ENCODE data around the gene ARL8B.
"Not testable (repeated sequence)": the region's sequence is repeated elsewhere in the genome, so short reads cannot be mapped to it uniquely, and the experiment has no call there.

Gene ARL8B

DNA sequence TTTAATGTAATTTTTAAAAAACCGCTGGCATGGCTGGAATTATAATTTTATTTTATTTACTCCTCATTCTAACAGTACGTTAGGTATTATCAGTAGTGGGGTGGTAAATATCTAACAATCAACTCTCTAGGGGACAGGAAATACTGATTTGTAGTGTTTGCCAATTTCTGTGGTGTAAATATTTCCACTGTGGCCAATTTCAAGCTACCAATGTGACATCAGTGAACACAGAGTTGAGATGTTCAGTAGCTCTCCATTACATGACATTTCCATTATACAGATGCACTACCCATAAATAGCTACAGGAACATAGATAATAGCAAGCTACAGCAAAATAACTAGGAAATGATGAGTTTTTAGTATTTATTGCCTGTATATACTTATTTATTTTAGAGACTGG lies 10.0 kb upstream of the ARL8B start:
- DNase-seq, result no peak

DNA sequence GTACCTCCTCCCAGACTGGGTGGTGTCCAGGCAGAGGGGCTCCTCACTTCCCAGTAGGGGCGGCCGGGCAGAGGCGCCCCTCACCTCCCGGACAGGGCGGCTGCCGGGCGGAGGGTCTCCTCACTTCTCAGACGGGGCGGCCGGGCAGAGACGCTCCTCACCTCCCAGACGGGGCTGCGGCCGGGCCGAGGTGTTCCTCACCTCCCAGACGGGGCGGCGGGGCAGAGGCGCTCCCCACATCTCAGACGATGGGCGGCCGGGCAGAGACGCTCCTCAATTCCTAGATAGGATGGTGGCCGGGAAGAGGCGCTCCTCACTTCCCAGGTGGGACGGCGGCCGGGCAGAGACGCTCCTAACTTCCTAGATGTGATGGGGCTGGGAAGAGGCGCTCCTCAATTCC lies 8.4 kb upstream of the ARL8B start:
- not testable (repeated sequence) for DNase-seq

DNA sequence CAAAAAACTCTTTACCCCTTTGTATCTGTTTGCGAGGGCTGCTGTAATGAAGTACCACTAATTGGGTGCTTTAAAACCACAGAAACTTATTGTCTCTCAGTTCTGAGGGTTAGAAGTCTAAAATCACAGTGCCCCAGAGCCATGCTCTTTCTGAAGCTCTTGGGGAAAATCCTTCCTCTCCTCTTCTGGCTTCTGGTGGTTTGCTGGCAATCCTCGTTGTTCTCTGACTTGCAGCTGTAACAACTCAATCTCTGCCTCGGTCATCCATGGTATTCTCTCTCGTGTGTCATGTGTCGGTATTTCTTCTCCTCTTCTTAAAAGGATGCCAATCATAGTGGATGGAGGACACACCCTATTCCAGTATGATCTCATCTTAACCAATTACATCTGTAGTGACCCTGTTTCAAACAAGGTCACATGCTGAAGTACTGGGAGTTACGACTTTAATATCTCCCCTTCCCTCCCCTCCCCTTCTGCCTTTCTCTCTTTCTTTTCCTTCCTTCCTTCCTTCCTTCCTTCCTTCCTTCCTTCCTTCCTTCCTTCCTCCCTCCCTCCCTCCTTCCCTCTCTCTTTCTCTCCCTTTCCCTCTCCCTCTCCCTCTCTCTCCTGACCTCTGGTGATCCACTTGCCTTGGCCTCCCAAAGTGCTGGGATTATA lies 6.5 kb upstream of the ARL8B start:
- DNase-seq, result no peak

DNA sequence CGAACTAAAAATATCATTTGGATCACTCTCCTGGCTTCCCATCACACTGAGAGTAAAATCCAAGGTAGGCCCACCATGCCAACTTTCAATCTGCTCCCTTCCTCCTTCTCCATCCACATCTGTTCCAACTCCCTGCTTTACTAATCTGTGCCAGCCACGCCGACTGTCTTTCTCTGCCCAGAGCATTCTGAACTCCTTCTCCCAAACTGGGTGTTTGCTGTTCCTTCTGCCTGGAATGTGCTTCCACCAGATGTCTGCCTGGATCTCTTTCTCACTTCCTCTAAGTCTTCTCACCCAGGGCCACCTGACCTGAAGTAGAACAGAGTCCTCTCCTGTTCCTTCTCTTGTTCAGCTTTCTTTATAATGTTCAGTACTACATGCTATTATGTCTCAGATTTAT lies 5.6 kb upstream of the ARL8B start:
- DNase-seq, result no peak

DNA sequence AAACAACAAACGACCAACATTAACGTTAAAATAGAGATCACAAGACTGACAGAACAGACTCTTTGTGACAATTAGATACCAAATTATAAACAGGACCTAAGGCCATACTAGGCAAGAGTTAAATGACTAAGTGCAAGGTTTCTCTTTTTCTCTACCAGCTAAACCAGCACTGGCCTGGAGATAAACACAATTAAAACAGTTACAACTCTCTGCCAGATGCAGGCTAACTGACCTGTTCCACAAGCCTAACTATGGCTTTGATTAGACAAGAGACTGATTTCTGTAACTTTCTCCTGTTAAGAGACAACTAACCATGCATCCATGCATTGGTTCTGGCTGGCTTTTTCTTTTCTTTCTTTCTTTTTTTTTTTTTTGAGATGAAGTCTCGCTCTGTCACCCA lies 1.6 kb upstream of the ARL8B start:
- DNase-seq, result no peak

DNA sequence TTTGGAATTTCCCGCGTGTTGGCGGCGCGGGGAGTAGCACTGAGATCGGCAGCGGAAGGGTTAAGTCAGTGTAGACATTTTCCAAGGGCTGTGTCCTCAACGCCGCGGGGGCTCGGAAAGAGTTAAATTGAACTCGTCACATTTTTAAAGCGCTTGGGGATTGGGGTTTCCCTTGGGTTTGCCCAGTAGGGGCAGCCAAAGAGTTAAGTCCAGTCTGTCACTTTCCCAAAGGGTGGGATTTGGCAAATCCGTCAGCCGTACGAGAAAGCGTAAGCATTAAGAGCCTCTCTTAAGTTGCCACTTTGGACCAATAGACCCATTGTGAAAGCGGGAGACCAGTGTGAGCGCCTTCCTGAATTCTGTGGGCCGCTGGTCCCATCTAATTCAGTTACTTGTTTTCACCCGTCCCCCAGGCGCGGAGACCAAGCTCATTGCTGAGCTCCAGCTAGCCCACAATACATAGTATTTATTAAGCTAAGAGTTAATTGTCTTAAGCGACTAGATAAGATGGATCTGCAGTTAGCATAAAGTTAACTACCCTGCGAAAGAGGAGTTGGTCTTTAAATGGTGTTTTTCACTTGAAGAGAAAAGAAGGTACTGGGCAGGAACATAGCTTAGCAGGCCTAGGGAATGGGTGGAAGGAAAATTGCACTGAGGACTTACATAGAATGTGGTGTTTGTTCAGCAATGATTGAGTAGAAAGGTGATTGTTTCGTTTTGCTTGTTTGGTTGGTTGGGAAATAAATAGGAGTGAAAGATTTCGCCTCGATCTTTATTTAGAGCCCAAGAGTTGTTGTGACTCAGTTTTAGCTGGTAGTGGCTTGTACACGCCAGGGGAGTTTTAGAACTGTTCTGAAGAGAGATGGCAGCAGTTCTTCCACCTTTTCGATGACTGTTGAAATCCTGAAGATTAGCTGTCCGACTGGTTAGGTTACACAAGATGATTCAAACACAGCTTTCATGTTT lies 932 bp downstream of the ARL8B start:
- no peak for DNase-seq

DNA sequence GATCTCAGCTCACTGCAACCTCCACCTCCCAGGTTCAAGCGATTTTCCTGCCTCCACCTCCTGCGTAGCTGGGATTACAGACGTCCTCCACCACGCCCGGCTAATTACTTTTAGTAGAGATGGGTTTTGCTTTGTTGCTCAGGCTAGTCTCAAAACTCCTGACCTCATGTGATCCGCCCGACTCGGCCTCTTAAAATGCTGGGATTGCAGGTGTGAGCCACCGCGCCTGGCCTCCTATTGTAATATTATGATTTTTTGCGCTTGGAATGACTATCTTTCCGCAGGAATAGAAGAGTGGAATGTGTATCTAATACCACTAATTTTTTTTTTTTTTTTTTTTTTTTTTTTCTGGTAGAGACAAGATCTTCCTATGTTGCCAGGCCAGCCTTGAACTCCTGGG lies 1.8 kb downstream of the ARL8B start:
- DNase-seq, result no peak

DNA sequence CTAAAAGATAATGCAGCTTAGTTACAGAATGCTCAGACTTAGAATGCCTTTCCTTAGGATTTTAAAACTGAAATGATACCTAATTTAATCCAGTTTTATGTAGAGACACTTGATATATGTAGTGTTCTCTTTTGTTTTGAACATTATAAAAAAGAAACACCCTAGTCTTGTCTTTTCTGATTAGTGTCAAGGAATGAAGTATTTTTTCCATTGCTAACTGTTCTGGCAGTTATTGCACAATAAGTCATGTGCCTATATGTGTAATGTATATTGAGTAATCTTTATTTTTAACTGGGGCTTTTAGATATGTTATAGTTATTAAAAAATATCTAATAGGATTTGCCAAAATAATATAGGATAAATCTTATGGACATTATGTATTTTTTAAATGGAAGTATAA lies 4.5 kb downstream of the ARL8B start:
- no peak for DNase-seq

DNA sequence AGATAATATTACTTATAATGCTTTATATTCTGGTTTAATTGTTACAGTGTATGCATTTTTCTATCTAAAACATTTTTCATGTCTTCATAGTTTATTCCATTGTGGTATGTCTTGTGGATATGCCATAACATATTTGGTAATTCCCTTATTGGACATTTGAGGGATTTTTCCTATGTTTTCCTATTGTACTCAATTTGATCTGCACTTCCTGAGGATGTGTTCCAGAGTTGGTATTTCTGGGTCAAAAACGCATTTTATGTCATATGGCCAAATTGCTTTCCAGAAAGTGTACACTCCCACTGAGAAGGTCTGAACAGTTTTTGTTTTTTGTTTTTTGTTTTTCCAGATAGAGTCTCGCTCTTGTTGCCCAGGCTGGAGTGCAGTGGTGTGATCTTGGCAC lies 6.8 kb downstream of the ARL8B start:
- no peak for DNase-seq

DNA sequence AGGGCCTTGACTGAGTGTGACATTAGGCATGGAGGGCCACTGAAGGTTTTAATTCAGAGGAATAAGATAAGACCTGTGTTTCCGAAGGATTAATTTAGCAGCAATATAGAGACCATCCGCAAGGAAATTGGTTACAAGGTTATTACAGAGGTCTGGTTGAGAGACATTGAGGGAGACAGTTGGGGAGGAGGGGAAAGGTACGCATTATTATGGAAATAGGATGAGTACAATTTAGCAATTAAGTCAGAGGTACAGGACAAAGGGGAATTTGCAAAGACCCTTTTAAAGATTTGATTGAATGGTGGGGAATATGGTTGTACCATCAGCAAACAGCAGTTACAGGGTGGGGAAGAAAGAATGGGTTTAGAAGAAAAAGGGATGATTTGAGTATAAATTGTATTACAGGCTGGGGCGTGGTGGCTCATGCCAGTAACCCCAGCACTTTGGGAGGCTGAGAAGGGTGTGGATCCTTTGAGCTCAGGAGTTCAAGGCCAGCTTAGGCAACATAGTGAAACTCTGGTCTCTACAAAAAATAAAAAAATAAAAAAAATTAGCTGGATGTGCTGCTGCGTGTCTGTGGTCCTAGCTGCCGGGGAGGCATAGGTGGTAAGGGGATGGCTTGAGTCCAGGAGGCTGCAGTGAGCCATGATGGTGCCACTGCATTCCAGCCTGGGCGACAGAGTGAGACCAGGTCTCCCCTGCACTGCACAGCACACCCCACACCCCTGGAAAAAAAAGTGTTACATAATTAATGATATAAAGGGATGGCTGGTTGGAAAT lies 11.3 kb downstream of the ARL8B start:
- DNase-seq, result no peak

DNA sequence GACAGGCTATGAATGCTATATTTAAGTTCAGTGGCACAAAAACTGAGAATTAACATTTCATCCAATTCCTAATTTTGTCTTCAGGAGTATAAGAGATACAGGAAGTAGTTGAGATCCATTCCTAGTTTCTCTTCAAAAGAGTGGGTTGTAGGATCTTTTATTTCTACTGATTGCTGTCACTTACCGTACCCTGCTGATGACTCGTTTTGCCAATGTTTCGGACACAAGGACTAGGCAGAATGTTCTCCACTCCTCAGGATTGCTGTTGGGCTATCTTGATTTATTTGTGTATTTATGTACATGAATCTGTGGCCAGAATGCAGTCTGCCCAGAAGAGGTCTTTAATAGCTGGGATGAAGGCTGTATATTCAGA lies 11.9 kb downstream of the ARL8B start:
- no peak for DNase-seq

DNA sequence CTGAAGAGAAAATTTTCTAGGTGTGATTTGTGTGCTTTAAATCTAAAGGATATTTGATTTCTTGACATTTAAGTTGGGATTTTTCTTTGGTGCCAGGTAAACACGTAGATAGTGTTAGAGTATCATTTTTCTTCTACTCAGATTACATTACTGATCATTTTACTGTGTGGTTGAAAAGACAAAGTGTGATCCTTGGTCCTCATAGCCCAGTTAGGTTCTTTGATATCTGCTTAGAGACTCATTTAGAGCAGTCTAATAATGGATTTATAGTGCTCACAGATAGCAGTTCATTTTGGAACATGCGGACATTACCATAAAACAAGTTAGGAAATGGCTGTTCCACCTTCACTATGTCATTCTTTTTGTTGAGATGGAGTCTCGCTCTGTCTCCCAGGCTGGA lies 12.4 kb downstream of the ARL8B start:
- no peak for DNase-seq

DNA sequence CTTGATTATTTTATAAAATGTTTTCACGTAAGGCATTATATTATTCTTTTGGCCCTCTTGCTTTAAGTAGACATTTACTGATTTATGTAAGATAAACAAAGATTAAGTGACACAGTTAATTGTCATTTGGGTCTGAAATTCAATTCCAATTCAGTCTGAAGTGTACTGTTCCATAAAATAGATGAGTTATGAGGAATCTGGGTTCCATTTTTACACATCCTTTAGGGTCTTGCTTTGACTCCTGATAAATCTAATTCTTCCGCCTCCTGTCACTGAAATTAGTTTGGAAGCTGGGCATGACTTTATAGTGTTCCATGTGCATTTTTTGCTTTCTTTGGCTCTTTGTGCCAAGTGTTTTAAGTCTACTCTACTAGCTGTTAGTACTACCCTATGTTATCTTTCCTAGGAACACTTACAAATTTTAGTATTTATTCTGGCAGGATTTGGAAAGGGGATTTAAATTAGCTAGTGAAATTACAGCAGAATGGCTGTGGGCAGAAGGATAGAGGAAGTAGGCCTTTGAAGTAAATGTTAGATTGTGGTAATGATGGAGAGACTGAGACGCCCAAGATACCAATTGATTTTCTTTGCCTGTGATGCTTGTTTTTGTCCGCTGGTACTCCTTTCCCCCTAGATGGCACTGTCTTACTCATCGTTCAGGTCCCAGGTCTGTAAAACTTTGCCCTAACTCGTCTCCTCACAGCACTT lies 14.3 kb downstream of the ARL8B start:
- DNase-seq, result no peak

DNA sequence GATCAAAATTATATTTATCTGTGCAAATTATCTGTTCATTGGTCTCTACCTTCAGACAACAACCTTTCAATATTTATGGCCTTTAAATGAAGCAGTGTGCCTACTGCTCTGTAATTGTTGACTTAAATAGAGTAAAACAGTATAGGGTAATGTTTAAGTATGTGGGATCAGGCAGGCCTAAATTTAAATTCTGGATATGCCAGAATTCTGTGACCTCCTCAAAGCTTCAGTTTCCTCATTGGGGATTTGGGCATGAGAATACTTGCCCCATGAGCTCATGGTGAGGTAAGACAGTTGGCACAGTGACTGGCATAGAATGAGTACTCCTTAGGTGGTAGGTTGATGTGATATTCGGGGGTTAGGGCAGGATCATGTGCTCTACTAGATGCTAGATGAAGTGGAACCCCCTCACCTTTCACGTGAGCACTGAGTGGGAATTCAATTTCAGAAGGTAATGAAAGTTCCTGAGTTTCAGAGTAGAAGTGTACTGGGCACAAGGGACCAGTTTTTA lies 14.9 kb downstream of the ARL8B start:
- no peak for DNase-seq

DNA sequence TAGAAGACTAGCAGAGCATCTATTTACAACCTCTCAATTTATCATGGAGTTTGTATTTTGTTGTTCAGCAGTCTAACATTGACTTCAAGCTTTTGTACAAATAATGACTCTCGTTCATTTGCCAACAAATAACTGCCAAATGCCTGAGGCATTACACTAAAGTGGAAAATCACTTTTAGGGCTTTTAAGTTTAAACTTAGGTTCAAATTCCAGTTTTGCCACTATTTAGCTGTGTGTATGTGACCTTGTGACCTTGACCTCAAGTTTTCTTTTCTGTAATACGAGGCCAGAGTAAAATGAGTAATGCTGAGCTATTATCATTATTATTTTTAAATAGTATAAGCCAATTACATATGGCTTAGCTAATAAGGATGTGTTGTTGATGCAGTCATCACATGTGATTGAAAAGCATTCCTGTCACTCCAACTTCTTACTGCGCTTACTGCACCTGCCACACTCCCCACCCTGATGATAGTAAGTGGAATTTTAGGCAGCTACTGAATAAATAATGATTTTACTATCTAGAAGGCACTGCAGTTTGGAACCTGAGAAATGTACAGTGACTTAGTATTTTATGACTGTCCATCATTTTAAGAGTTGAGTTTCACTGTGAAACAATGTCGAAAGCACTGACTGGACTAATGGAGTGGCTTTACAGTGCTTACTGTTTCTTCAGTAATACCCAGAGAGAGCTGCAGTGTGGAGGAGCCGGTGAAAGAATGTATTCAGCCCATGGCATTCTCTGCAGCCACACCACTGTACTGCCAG lies 16.3 kb downstream of the ARL8B start:
- DNase-seq, result no peak

DNA sequence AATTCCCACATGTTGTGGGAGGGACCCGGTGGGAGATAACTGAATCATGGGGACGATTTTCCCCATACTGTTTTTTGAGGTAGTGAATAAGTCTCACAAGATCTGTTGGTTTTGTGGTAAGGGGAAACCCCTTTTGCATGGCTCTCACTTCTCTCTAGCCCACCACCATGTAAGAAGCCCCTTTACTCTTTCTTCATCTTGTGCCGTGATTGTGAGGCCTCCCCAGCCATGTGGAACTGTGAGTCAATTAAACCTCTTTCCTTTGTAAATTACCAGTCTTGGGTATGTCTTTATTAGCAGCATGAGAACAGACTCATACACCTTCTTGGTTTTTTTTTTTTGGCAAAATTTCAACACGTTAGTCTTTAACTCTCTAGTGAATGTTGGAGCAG lies 18.1 kb downstream of the ARL8B start:
- no peak for DNase-seq

DNA sequence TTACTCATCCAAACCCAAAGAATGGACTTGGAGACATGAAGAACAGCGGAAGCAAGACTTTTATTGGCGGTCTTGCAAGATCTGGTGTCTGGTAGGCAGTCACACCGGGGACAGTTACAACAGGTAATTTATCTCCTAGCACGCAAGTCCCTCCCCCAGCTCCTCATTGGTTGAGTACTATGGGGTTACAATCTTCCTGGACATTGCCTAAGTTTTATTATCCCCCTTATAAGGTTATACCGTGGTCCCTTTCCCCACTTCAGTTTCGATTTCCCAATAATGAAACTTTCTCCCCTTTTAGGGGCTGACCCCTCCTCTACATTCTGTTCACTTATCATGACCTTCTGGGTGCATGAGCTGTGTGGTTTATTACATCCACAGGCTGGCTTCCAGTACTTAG lies 18.7 kb downstream of the ARL8B start:
- no peak for DNase-seq

DNA sequence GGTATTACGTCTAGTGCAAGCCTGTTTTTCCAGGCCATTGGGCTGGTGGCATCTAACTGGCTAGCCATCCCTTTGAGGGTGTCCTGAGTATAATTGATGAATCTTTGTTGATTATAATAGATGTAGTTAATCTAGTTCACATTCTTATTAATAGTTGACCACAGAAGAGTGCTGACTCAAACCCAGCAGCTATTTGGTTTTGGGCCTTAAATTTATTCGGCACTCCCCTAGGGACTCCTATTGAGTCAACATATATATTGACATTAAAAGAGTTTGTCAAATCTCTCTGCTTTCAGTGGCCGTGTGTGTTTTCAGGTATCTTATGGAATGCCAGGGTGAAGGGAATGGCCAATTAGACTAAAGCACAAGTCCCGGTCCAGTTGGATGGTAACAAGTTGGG lies 19.7 kb downstream of the ARL8B start:
- DNase-seq, result no peak

DNA sequence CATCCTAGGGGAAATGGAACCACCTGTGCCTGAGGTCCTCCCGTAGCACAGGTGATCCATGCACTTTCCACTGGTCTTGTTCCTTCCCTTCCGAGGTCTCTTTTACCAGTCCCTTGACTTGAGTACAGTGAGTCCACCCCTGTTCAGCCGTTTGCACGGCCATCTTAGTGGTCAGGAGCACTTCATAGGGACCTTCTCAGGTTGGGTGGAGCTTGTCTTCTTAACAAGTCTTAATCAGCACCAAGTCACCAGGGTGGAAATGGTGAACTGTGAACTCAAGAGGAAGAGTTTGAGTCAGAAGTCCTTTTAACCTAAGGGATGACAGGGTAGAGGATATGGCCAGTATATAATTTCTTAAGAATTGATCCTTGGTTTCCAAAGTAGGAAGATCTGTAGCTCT lies 21.4 kb downstream of the ARL8B start:
- DNase-seq, result no peak

DNA sequence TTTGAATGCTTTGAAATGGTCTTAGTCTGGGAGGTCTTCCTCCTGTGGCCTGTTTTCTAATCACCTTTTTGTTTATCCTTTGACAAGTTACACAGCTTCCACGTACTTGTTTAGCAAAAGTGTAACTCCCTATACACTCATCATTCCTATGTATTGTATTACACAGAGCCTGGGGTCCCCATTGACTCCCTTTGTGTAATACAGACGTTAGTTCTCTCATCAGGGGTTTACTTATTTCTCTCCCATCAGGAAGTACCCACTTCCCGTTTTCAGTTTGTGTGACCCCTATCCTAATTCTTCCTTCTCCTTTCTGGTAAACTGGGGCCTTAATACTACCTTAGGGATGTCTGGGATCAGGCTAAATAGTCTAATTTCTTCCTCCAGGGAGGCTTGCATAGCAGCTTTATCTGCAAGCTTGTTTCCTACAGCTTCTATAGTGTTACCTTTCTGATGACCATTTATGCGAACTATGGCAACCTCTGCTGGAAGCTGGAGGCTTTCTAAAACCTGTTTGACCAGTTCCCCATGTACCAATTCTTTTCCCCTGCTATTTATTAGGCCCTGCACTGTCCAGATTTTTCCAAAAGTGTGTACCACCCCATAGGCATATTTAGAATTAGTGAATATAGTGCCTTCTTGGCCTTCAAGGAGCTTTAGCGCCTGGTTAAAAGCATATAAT lies 22.4 kb downstream of the ARL8B start:
- no peak for DNase-seq

DNA sequence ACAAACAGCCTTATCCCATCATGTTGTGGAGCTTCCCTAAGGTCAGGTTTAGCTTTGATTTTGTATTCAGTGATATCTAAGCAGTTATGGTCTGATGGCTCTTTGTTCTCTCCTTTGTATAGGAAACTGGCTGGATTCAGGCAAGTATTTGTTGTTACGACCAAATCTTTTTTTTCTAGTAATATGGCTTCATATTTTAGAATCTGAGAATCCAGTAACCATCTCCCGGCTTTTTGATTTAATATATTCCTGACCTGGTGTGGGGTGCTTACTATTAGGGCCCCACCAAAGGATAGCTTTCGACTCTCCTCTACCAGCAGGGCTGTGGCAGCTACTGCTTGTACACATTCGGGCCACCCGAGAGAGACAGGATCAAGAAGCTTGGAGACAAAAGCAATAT lies 23.0 kb downstream of the ARL8B start:
- DNase-seq, result no peak
